HG03342 (cell line): ENCODE measurements around the gene AAMP.

Experiments
- ATAC-seq: cut with Tn5 transposase; IDR thresholded peaks from one replicate; pipeline ENCODE4 v1.9.1; 2021; ENCODE audit warnings: mild to moderate bottlenecking, moderate library complexity; ENCODE audit not compliant: unreplicated experiment

AAMP gene

DNA sequence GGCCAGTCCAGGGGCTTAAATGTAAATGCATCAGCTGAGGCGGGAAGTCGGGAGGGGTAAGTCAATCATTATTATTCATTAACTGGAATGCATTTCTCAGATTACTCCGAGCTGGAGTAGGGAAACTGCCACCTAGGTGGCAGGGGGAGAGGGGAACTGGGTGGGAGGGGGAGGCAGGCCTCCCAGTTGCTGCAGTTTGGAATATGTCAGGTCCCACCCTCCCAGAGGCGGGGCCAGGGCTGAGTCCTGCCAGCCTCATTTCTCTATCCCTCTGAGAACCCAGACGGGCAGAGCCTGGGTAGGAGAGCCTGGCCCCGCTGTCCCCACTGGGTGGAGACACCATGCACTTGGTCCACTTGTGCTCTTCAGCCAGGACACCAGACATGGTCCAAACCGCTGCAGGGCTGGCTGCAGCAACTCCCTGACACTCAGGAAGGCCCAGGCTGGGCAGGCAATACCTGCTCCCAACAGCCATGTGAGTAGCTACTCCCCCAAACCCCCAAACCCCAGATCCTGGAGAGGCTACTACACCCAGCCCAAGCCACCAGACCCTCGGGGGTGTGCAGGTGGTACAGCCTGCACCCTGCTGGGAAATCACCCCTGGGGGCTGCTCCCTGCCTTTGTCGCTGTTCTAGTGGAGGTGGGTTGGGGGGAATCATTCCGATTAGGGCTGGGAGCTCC lies 9.1 kb downstream of the AAMP start, which contains the start of gene GPBAR1:
Gene GPBAR1 (plus strand): TSS at position 274 of the 681 bp plus-strand sequence. CDS start 1,710 bp downstream, outside the sequence.
- ATAC-seq: no peak

DNA sequence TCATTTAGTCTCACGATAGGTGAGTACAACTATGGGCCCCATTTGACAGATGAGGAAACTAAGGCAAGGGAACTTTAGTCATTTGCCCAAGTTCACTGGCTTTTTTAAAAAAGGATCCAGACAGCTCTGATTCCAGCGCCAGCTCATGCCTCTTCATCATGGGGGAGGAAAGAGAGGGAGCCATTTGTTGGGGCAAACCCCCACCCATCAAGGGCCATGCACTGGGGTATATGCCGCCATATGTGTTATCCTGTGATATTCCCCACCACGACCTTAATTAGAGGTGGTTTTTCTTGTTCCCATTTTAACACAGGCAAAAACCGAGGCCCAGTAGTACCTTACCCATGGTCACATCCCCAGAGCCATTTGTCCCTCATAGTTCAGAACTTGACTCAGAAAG lies 9.8 kb downstream of the AAMP start:
- ATAC-seq: no peak

DNA sequence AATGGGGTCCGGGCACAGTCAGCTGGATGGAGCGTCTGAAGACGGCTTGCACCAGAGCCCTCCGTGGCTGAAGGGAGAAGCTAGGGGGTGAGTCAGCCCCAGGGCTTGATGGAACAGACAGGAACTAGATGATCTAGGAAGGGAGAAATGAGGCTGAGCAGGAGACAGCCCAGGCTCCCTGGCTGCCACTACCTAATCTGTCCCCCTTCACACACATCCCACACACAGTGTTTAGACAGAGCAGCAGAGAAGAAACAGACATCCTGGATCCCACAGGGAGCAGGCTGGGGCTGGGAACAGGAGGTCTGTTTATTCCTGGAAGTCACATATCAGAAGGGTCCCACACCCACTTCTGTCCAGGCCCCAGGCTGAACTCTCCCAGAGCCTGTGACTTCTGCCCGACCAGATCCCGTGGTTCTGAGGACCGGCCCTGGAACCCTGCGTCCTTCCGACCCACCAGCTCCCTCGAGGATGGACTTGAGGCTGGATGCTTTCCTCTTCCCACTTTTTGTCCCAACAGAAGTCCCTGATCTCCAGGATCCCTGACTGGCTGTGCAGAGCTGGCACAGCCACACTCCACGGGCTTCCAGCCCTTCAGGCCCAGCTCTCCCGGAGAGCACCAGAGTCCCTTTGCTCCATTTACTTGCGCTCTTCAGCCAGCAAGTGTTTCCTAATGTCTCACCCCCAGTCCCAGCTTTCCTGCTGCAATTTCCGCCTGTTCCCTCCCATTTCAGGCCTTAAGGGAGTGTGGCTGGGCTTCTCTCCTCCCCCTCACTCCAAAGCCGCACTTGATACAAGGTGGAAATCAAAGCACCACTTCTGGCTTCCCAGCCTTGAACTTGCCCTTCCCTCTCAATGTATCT lies 10.6 kb downstream of the AAMP start:
- ATAC-seq: no peak

DNA sequence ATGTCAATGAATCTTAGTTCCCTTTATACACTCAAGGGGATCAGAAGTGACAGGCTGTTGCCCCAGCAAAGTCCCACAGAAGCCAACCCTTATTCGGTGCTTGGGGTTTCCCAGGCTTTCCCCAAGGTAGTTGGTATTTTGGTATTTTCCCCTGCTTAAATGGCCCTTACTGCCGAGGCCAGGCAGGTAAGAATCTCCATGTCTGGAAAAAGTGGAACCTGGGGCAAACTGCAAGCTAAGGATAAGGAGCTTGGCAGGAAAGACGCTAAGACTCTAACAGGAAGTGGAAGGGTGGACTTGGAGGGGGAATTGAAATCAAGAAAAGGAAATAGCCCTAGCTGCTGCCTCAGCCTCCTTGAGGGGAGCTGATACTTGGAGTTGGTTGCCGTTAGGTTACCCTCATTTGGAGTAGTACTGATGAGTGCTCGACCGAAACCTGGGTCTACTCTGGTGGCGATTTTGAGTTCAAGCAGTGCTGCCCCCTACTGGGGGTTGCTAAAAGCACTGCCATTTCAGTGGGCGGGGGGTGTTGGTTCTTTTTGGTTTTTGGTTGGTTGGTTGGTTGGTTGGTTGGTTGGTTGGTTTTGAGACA lies 12.5 kb downstream of the AAMP start:
- ATAC-seq: peak; percentile 76

DNA sequence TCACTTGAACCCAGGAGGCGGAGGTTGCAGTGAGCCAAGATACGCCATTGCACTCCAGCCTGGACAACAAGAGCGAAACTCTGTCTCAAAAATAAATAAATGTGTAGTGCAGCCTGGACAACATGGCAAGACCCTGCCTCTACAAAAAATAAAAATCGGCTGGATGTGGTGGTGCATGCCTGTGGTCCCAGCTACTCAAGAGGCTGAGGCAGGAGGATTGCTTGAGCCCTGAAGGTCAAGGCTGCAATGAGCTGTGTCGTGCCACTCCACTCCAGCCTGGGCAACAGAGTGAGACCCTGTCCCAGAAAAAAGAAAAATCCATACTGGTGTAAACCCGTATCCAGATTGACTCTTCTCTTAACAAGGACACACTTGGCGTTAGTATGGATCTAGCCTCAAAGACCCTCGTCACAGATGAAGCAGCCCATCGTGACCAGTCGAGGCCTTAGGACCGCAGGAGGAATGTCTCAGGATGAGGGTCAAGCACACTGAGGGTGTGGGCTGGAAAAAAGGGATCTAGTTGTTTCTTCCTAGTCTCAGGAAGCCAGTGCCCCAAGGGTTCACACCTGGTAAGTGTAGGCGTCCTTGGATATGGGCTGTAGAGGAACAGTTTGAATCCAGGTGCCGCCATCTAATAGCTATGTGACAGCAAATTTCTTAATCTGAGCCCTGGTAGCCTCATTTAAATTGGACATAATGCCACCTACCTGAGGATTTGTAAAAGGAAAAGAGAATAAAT lies 13.2 kb downstream of the AAMP start:
- no peak for ATAC-seq

DNA sequence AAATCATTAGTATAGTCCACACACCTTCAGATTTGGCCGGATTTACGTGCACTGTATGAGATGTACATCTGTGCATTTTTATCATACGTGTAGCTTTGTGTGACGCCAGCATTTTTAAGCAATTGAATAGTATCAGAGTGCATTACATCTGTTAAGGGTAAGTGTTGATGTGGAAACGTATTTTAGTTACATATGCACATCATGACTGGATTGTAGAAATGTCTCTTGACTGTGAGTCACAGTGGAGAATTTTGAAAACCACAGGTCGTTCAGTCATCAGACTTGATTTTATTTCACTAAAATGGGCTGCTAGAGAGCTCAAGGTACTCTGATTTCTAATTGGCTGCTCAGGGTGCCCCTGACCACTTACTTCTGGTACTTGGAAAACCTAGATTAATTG lies 14.5 kb downstream of the AAMP start:
- no peak for ATAC-seq

DNA sequence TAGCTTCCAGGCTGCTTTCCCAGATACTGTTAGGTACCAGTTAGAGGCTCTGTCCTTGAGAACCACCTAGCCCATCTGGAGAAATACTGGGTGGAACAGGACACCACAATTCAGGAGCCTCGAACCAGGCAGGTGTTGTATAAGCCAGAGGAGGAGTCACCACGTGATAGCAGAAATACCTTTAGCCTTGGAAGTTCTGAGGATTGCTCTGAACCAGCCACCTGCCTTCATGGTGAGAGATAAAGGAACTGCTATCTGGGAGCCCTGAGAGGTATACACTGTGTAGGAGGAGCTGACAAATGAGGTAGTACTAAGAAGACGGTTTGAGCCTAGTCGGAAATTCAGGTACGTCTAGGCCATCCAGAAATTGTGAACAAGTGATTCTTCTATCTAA lies 16.7 kb downstream of the AAMP start:
- no peak for ATAC-seq

DNA sequence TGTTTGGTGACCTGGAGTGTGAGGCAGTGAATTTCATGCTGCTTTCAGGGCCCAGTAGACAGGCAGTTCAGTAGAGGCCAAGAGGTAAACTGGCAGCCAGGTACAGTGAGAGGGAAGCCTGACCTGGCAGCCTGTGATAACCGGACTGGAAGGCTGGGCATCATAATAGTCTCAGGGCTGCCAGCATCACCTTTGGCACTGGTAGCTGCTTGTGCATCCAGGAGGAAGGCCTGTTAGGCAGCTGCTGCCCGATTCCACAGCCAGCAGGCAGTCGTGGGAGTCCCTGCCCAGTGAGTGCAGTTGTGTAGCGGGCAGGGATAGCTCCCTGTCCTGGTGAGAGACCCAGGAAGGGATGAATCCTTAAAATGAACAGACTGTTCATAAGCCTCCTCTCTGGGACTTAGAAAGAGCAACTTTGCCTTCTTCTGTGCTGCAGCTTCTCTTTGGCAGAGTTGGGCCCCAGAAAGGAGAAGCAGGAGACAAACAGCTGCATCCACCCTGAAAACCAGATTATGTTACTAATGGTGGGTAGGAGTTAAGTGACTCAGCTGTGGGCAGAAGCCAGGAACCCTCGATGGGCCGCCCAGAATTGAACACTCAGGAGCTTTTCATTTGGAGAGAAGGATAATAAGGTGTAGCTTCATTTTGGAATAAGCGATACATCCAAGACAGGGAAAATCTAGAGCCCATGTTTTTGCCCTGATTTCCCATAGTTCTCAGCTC lies 17.3 kb downstream of the AAMP start:
- ATAC-seq: no peak

DNA sequence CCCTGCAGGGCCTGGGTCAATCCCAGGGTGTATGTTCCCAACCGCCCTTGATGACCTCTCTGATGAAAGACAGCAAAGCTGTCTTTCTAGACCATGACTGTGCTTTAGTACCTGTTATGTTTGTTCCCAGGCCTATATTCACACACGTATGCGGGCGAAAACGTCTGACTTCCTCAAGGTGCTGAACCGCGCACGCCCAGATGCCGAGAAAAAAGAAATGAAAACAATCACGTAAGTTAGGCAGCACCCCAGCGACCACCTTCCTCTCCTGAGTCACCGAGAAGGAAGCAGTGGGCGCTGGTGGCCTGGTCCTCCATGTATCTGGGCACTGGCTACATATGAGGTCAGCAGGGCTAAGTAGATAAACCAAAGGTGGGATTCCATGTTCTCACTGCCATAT lies 20.2 kb downstream of the AAMP start:
- no peak for ATAC-seq

DNA sequence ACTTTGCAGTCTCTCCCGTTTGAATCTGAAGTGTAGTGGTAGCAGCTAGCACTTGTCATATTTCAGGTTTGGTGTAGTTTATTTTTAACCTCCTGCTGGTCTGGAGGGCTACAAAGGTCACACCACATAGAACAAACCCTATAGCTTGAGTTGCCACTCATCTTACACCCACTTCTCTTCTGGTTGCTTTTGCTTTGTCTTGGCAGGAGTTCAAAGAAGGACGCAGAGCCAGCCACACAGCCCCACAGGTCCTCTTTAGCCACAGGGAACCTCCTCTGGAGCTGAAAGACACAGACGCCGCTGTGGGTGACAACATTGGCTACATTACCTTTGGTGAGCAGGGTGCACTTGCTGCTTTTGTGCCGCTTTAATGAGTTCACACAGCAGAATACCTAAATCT lies 24.7 kb downstream of the AAMP start:
- no peak for ATAC-seq

DNA sequence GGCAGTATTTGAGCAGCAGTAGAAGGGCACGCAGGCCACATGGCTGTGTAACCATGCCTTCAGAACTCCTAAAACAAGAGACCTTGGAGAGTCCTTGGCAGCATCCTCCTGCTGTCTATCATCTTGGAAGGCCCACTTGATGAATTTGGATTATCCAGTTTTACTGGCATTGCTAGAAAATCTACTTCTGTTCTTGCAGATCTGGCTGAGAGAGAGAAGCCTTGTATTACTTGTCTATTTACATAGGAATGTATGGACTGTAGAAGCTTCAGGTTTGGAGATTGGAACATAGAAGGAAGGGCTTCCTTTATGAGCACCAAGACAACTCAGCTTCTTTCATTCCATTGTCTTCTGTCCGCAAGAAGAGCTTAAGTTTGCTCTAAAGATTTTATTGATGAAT lies 25.3 kb downstream of the AAMP start:
- no peak for ATAC-seq

DNA sequence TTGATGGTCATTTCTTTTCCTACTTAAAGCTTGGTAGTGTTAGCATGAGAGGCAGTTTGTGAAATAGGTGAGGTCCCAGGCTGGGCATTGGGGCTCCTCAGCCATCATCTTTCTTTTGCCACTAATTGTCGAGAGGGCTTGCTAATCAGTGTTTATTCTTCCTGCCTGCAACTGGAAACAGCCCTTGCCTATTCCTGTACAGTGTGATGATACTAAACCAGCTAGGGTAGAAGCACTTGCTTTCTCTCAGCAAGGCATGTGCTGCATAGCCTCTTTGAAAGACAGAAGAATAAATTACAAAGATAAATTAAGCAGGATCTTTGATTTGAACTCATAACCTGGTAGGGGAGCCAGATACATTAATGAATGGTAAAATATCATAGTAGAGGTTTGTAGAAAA lies 25.7 kb downstream of the AAMP start:
- no peak for ATAC-seq

DNA sequence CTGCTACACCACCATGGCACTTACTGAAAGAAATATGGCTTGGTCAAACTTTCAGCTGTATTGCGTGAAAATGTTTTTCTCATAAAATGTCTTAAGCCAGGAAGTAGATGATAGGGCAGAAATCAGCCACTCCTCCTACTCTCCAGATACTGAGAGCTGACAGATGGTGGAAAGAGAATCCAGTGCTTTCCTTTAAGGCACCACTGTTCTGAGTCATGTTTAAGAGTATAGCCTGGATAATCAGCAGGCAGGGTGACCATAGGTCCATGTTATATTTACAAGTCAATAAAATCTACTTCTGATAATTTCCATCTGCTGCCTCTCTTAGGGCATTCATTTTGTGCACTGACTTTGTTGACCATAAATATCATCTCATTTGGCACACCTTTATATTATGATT lies 31.1 kb downstream of the AAMP start:
- no peak for ATAC-seq

DNA sequence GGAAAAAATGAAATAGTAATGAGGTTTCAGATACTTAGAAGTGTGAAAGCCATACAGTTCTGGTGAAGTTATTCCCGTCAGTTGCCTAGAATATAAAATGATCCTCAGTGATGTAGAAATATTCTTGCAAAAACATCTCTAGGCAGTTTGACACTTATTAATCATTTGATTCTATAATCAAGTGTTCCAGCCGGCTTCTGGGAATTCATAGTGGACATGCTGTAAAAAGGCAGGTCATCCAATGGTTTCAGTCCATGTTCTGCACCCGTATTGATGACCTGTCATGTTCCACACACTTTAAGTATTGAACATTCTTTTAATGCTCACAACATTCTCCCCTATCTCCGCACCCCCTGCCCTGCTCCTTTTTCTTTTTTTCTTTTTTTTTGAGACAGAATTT lies 33.1 kb downstream of the AAMP start:
- no peak for ATAC-seq

DNA sequence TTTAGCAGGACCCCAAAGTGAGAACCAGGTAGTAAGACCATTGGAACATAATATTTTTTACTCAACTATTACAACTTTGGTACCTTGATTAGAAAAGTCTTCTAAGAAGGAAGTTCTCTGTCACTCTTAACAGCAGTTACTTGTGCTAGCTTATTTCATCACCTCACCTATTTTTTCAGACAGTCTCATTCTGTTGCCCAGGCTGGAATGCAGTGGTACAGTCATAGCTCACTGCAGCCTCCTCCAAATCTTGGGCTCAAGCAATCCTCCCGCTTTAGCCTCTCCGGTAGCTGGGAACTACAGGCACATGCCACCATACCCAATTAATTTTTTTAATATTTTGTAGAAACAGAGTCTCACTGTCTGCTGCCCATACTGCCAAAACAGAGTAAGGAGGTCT lies 34.9 kb downstream of the AAMP start:
- no peak for ATAC-seq

DNA sequence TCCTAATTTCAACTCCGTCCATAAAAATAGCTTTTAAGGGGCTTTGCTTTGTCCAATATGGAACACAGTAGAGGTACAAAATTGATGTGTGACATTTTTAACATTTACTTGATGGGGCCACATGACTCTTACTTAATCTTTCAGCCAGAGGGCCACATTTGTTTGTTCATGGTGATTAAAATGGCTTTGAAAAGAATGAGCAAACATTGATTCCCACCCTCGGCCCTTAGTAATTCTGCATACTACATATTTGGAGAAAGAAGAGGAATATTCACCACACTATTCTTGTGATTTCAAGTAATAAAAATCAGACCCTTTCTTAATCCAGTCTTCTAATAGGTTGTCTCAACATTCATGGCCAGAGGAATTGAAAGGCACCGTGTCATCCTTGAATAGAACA lies 35.4 kb downstream of the AAMP start:
- no peak for ATAC-seq

DNA sequence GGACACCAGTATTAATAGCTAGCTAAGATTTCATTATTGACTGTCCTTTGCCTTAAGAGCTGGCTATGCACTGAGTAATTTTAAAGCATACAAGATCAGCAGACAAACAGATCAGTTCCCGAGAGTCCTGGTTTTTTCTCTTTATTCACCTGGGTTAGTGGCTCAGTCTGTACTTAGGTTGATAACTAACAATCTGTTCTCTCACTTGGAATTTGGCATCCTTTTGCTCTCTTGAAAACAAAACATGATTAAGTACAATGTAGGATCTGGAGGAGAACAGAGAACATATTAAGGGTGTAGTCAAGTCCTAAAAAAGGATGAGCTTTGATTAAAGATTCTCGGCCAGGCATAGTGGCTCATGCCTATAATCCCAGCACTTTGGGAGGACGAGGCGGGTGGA lies 36.4 kb downstream of the AAMP start:
- ATAC-seq: no peak

DNA sequence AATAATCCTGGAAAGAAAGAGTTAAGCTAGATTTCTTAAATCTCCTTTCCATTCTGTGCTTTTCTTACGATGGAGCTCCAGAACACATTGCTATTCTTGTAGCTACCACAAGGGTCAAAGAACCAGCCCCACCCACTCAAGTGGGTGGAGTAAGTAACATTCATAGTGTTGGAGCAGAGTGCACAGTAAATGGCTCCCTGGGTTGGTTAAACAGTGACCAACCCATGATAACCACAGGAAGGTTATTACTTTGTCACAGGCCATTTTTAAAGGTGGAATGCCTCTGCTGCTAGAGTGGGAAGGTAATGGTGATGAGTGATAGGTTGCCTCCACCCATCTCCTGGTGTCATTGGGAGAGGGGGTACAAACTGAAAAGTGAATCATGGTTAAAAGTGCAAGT lies 39.1 kb downstream of the AAMP start:
- ATAC-seq: peak; percentile 69

DNA sequence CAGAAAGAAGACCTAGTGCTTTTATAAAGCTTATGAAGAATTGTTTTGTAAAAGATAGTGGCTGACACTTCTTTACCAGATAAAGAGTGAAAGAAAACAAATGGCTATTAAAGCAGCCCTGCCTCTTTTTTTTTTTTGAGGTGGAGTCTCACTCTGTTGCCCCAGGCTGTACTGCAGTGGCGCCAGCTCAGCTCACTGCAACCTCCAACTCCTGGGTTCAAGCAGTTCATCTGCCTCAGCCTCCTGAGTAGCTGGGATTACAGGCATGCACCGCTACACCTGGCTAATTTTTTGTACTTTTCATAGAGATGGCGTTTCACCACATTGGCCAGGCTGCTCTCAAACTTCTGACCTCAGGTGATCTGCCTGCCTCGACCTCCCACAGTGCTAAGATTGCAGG lies 40.1 kb downstream of the AAMP start:
- no peak for ATAC-seq

DNA sequence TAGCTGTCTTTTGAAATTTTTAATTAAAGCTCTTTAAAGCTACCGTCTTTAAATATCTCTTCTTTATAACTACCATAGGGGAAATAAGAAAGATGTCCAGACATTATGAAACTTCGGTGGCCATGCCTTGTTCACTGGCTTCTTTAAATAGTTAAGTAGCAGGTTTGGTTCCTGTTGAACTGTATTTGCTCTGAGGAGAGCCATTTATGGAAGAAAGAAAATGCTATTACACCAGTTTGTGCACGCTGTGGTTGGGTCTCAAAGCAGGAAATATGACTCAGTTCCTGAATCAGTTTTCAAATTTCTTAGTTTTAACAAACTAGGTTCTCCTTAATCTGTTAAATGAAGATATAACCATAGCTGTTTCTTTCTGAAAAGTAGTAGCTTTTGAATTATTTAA lies 40.7 kb downstream of the AAMP start:
- ATAC-seq: peak; percentile 76
